Astrocyte (in vitro differentiated cells and primary cell): Measurements from ENCODE around the gene COQ9.

Source experiments
- CTCF ChIP-seq: IDR thresholded peaks from 2 replicates; pipeline ENCODE4 v1.5.1; 2011; ENCODE audit warnings: low read depth, mild to moderate bottlenecking, inconsistent platforms, low read length, moderate library complexity; ENCODE audit not compliant: insufficient read depth
- EZH2 ChIP-seq: IDR thresholded peaks from 2 replicates; pipeline ENCODE4 v1.6.1; 2012; ENCODE audit warnings: mild to moderate bottlenecking, low read length, inconsistent platforms; ENCODE audit not compliant: insufficient read depth

GRCh38 chr16:57505169-57505568, 57.9 kb downstream of the COQ9 start:
- no peak for TF ChIP-seq CTCF
- no peak for TF ChIP-seq EZH2
